GM20000 (cell line): ENCODE data around the gene OLIG2.

Experiments
- DNase-seq: peaks from one replicate; pipeline ENCODE4 v3.0.0; 2012; ENCODE audit warnings: low spot score
- CTCF ChIP-seq: IDR thresholded peaks from 2 replicates; pipeline ENCODE4 v1.5.1; 2012; ENCODE audit warnings: mild to moderate bottlenecking, control low read depth; ENCODE audit errors: extremely low read depth, missing control alignments

OLIG2 gene

GRCh38 chr21:33058527-33058926 is 32.8 kb downstream of the OLIG2 start:
- no peak for TF ChIP-seq CTCF
- DNase-seq = no peak

- no peak for DNase-seq
Observed at GRCh38 chr21:33058957-33059356, 33.2 kb downstream of the OLIG2 start.

DNA sequence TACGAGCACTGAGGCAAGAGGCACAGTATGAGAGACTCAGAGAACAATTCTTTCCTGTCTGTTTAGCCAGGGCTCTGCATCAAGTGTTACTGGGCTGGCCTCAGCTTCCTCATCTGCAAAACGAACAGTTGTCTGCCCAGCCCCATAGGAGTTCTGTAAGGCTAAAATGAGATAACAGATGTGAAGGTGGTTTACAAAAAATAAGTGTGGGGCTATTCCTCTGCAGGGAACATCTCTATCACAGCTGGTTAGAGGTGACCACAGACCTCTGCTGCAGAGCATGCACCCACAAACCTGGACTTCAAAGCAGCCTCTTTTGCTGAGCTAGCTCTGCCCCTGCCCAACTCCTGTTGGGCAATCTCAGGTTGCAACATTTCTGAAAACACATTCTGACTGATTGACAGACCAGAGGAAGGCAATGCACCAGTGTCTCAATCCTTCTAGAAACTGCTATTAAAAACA is 33.7 kb downstream of the OLIG2 start:
- TF ChIP-seq CTCF = no peak
- DNase-seq = no peak

More at GRCh38 chr21:33058957-33059356, 33.2 kb downstream of the OLIG2 start:
- TF ChIP-seq CTCF = no peak

DNA sequence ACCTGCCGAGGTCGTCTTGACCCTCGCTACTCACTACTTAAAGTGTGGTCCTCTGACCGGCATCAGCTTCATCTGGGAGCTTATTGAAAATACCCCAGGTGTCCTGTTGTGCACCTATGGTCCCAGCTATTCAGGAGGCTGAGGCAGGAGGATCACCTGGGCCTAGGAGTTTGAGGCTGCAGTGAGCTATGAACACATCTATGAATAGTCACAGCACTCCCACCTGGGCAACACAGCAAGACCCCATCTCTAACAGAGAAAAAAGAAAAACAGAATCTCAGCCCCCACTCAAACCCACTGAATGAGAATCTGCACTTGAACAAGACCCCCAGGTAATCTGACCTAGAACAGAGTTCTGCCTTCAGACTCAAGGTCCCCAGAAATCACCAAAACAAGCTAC is 35.5 kb downstream of the OLIG2 start:
- DNase-seq = no peak
- no peak for TF ChIP-seq CTCF

DNA sequence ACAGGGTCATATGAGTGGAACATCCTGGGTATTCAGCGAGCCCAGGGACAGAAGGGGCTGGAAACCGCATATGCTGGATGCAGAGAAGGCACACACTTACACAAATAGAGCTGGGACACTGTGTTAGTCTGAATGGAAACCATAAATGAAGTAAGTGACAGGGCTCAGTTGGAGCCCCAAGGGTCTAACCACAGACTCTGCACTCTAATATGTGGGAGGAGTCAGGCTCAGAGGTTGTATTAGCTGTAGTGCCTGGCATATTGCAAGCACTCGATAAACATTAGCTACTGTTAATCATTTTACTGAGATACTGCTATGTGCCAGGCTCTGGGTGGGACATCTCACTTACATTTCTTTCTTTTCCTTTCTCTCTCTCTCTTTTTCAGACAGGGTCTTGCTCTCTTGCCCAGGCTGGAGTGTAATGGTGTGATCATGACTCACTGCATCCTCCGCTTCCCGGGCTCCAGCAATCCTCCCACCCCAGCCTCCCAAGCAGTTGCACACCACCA is 37.7 kb downstream of the OLIG2 start:
- no peak for TF ChIP-seq CTCF
- DNase-seq = no peak

- DNase-seq = no peak
- no peak for TF ChIP-seq CTCF
Observed at GRCh38 chr21:33063907-33064622, 38.3 kb downstream of the OLIG2 start.

DNA sequence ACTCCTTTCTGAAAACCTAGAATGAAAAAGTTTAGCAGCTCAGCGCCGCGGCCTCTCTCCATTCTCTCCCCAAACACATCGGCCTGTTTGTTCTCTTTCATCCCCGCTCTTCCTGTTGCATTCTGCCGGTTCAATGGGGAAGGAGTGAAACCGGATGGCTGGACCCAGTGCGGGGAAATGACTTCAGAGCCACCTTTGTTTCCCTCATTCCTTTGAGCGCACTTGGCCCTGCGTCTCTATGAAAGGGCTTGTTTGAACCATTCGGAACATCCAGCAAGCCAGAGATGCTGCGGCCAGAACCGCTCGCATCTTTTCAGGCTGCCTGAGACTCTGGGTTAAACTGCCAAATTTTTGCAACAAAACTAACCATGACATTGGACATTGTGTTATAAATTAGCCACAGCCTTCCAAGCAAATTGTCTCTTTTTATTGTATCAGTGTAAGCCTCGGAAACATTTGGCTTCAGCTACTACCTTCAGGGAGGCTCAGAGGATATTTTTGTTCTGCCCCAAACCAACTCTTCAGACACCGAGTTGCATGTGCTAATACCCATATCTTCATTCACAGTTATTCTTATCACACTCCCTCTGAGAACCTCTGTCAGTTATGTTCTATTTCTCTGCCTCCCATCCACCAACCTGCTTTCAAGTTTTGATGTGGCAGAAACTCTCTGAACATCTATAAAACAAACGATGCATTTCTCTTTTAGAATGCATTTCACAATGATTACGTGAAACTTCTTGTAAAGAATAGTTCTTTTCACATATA is 39.1 kb downstream of the OLIG2 start:
- no peak for TF ChIP-seq CTCF
- no peak for DNase-seq
